ENCODE measurements around the gene PTPRD.

- TF ChIP-seq CTCF (IDR thresholded peaks at IDR 0.05) = no peak
- no peak for TF ChIP-seq POLR2A (IDR thresholded peaks at IDR 0.05)
These were observed 1770.2 kb downstream of the PTPRD start for GRCh38 chr9:8842402-8843193.

Measured in thyroid gland (tissue), 4 donors.